ENCODE measurements around the gene TIE1.

TIE1 gene

GRCh38 chr1:43275826-43276620, 24.8 kb upstream of the TIE1 start:
- H4K12ac ChIP-seq (ENCODE audit: low read depth, low read length) = no peak overlapping the region
- H2BK5ac ChIP-seq (ENCODE audit: low read depth, low read length, poor library complexity) = no peak overlapping the region
- no peak overlapping the region for H3K23ac ChIP-seq (ENCODE audit: low read length)
- H3K27me3 ChIP-seq (ENCODE audit: insufficient read depth, low read length) = no peaks in the 10 kb centered on the region
- H2AFZ ChIP-seq (ENCODE audit: insufficient read depth, low read length, poor library complexity) = no peak overlapping the region
- no CpG with 5 or more reads among the region's 12 CpGs for WGBS (ENCODE audit: extremely low coverage, insufficient coverage, insufficient read length)
- H2BK120ac ChIP-seq (ENCODE audit: insufficient read depth, low read length, poor library complexity) = no peak overlapping the region
- no peak overlapping the region for H4K91ac ChIP-seq (ENCODE audit: low read depth, low read length)
- H4K8ac ChIP-seq (ENCODE audit: low read depth, low read length) = no peak overlapping the region
- H2AK5ac ChIP-seq (ENCODE audit: low read length) = no peak overlapping the region
- no peaks in the 10 kb centered on the region for H3K36me3 ChIP-seq (ENCODE audit: control insufficient read depth in 1 of 2, insufficient read depth in 2 of 2, low read length in 2 of 2)
- no peak overlapping the region for H3K18ac ChIP-seq (ENCODE audit: low read length)
- peaks cover 3% of the 10 kb centered on the region for H3K9me3 ChIP-seq (ENCODE audit: insufficient read depth, low read depth, low read length)
- H3K4ac ChIP-seq (ENCODE audit: low read depth, low read length) = no peak overlapping the region
- no peaks in the 10 kb centered on the region for H3K79me2 ChIP-seq (ENCODE audit: control insufficient read depth, insufficient read depth, low read length, poor library complexity)
- no peak overlapping the region for H3K27ac ChIP-seq (ENCODE audit: low read depth, low read length)
- no peak overlapping the region for H3K9ac ChIP-seq (ENCODE audit: low read length)
- no peak overlapping the region for H3K4me3 ChIP-seq (ENCODE audit: low read depth, low read length)
- no peak for DNase-seq
- peaks cover 0 to 5% of the 10 kb centered on the region in 2 experiments for H3K4me1 ChIP-seq (ENCODE audit: control insufficient read depth in 1 of 2, insufficient read depth in 2 of 2, low read length in 2 of 2)
- no peak overlapping the region for H3K4me2 ChIP-seq (ENCODE audit: low read length)
- H3K79me1 ChIP-seq (ENCODE audit: low read length) = no peaks in the 10 kb centered on the region
- no peak overlapping the region for H2BK12ac ChIP-seq (ENCODE audit: low read length)
- no peak overlapping the region for H3K14ac ChIP-seq (ENCODE audit: low read length)

GRCh38 chr1:43276673-43277072, 24.1 kb upstream of the TIE1 start:
- no peak overlapping the region for H4K8ac ChIP-seq (ENCODE audit: low read depth, low read length)
- no peaks in the 10 kb centered on the region for H3K27me3 ChIP-seq (ENCODE audit: insufficient read depth, low read length)
- no peaks in the 10 kb centered on the region for H3K79me2 ChIP-seq (ENCODE audit: control insufficient read depth, insufficient read depth, low read length, poor library complexity)
- no peak overlapping the region for H3K27ac ChIP-seq (ENCODE audit: low read depth, low read length)
- H3K23ac ChIP-seq (ENCODE audit: low read length) = no peak overlapping the region
- no peak overlapping the region for H3K9ac ChIP-seq (ENCODE audit: low read length)
- H3K36me3 ChIP-seq (ENCODE audit: control insufficient read depth in 1 of 2, insufficient read depth in 2 of 2, low read length in 2 of 2) = no peaks in the 10 kb centered on the region
- no peak overlapping the region for H2BK120ac ChIP-seq (ENCODE audit: insufficient read depth, low read length, poor library complexity)
- no peak overlapping the region for H3K4ac ChIP-seq (ENCODE audit: low read depth, low read length)
- peaks cover 3% of the 10 kb centered on the region for H3K9me3 ChIP-seq (ENCODE audit: insufficient read depth, low read depth, low read length)
- H3K4me2 ChIP-seq (ENCODE audit: low read length) = no peak overlapping the region
- H3K4me3 ChIP-seq (ENCODE audit: low read depth, low read length) = no peak overlapping the region
- no peak overlapping the region for H2AK5ac ChIP-seq (ENCODE audit: low read length)
- H4K91ac ChIP-seq (ENCODE audit: low read depth, low read length) = no peak overlapping the region
- no peaks in the 10 kb centered on the region for H3K4me1 ChIP-seq (ENCODE audit: control insufficient read depth in 1 of 2, insufficient read depth in 2 of 2, low read length in 2 of 2)
- no peak overlapping the region for H2AFZ ChIP-seq (ENCODE audit: insufficient read depth, low read length, poor library complexity)
- H2BK12ac ChIP-seq (ENCODE audit: low read length) = no peak overlapping the region
- no peak for DNase-seq
- H3K14ac ChIP-seq (ENCODE audit: low read length) = no peak overlapping the region
- no peaks in the 10 kb centered on the region for H3K79me1 ChIP-seq (ENCODE audit: low read length)
- H2BK5ac ChIP-seq (ENCODE audit: low read depth, low read length, poor library complexity) = no peak overlapping the region
- WGBS (ENCODE audit: extremely low coverage, insufficient coverage, insufficient read length) = no CpG with 5 or more reads among the region's 7 CpGs
- H3K18ac ChIP-seq (ENCODE audit: low read length) = no peak overlapping the region
- H4K12ac ChIP-seq (ENCODE audit: low read depth, low read length) = no peak overlapping the region

GRCh38 chr1:43277116-43277876, 23.5 kb upstream of the TIE1 start:
- no peak for DNase-seq
- no peaks in the 10 kb centered on the region for H3K27me3 ChIP-seq (ENCODE audit: insufficient read depth, low read length)
- H2BK5ac ChIP-seq (ENCODE audit: low read depth, low read length, poor library complexity) = no peak overlapping the region
- H3K27ac ChIP-seq (ENCODE audit: low read depth, low read length) = no peak overlapping the region
- no peak overlapping the region for H4K12ac ChIP-seq (ENCODE audit: low read depth, low read length)
- H3K23ac ChIP-seq (ENCODE audit: low read length) = no peak overlapping the region
- H3K9ac ChIP-seq (ENCODE audit: low read length) = no peak overlapping the region
- no peak overlapping the region for H2BK12ac ChIP-seq (ENCODE audit: low read length)
- no peaks in the 10 kb centered on the region for H3K4me1 ChIP-seq (ENCODE audit: control insufficient read depth in 1 of 2, insufficient read depth in 2 of 2, low read length in 2 of 2)
- no peak overlapping the region for H3K18ac ChIP-seq (ENCODE audit: low read length)
- H3K9me3 ChIP-seq (ENCODE audit: insufficient read depth, low read depth, low read length) = peaks cover 3% of the 10 kb centered on the region
- H3K4me2 ChIP-seq (ENCODE audit: low read length) = no peak overlapping the region
- H2AK5ac ChIP-seq (ENCODE audit: low read length) = no peak overlapping the region
- no peak overlapping the region for H4K8ac ChIP-seq (ENCODE audit: low read depth, low read length)
- H2BK120ac ChIP-seq (ENCODE audit: insufficient read depth, low read length, poor library complexity) = no peak overlapping the region
- no peaks in the 10 kb centered on the region for H3K36me3 ChIP-seq (ENCODE audit: control insufficient read depth in 1 of 2, insufficient read depth in 2 of 2, low read length in 2 of 2)
- H3K79me1 ChIP-seq (ENCODE audit: low read length) = no peaks in the 10 kb centered on the region
- no CpG with 5 or more reads among the region's 7 CpGs for WGBS (ENCODE audit: extremely low coverage, insufficient coverage, insufficient read length)
- H2AFZ ChIP-seq (ENCODE audit: insufficient read depth, low read length, poor library complexity) = no peak overlapping the region
- no peak overlapping the region for H3K14ac ChIP-seq (ENCODE audit: low read length)
- H3K4ac ChIP-seq (ENCODE audit: low read depth, low read length) = no peak overlapping the region
- H3K4me3 ChIP-seq (ENCODE audit: low read depth, low read length) = no peak overlapping the region
- no peaks in the 10 kb centered on the region for H3K79me2 ChIP-seq (ENCODE audit: control insufficient read depth, insufficient read depth, low read length, poor library complexity)
- no peak overlapping the region for H4K91ac ChIP-seq (ENCODE audit: low read depth, low read length)

- H3K14ac ChIP-seq (ENCODE audit: low read length) = no peak overlapping the region
- WGBS (ENCODE audit: extremely low coverage, insufficient coverage, insufficient read length) = no CpG with 5 or more reads among the region's 5 CpGs
- H4K12ac ChIP-seq (ENCODE audit: low read depth, low read length) = no peak overlapping the region
- H2BK12ac ChIP-seq (ENCODE audit: low read length) = no peak overlapping the region
- no peak overlapping the region for H2BK5ac ChIP-seq (ENCODE audit: low read depth, low read length, poor library complexity)
- peaks cover 3% of the 10 kb centered on the region for H3K9me3 ChIP-seq (ENCODE audit: insufficient read depth, low read depth, low read length)
- no peak overlapping the region for H3K23ac ChIP-seq (ENCODE audit: low read length)
- H2AK5ac ChIP-seq (ENCODE audit: low read length) = no peak overlapping the region
- H3K27me3 ChIP-seq (ENCODE audit: insufficient read depth, low read length) = no peaks in the 10 kb centered on the region
- no peak overlapping the region for H2AFZ ChIP-seq (ENCODE audit: insufficient read depth, low read length, poor library complexity)
- no peak overlapping the region for H3K18ac ChIP-seq (ENCODE audit: low read length)
- no peak overlapping the region for H3K9ac ChIP-seq (ENCODE audit: low read length)
- H3K79me2 ChIP-seq (ENCODE audit: control insufficient read depth, insufficient read depth, low read length, poor library complexity) = no peaks in the 10 kb centered on the region
- no peaks in the 10 kb centered on the region for H3K4me1 ChIP-seq (ENCODE audit: control insufficient read depth in 1 of 2, insufficient read depth in 2 of 2, low read length in 2 of 2)
- no peak overlapping the region for H4K8ac ChIP-seq (ENCODE audit: low read depth, low read length)
- H3K36me3 ChIP-seq (ENCODE audit: control insufficient read depth in 1 of 2, insufficient read depth in 2 of 2, low read length in 2 of 2) = no peaks in the 10 kb centered on the region
- H3K27ac ChIP-seq (ENCODE audit: low read depth, low read length) = no peak overlapping the region
- no peak overlapping the region for H2BK120ac ChIP-seq (ENCODE audit: insufficient read depth, low read length, poor library complexity)
- no peaks in the 10 kb centered on the region for H3K79me1 ChIP-seq (ENCODE audit: low read length)
- no peak for DNase-seq
- H4K91ac ChIP-seq (ENCODE audit: low read depth, low read length) = no peak overlapping the region
- no peak overlapping the region for H3K4me3 ChIP-seq (ENCODE audit: low read depth, low read length)
- no peak overlapping the region for H3K4me2 ChIP-seq (ENCODE audit: low read length)
- H3K4ac ChIP-seq (ENCODE audit: low read depth, low read length) = no peak overlapping the region
Observed at GRCh38 chr1:43279161-43279560, 21.6 kb upstream of the TIE1 start.
